PC-3 (cell line): ENCODE data around the gene C1QC. TPM values are rescaled to one million over a fixed set of nuclear protein-coding genes. Genes with fewer than 3 reads are reported as not detected.
"Not testable (repeated sequence)": the region's sequence is repeated elsewhere in the genome, so short reads cannot be mapped to it uniquely, and the experiment has no call there.

Source experiments
- ATAC-seq: fragments of 200-7000 bp; cut with Tn5 transposase; 2 replicates; pipeline ENCODE4 v1.9.1; 2020; ENCODE audit warnings: mild to moderate bottlenecking, moderate library complexity
- BruUV-seq: library from RNA; stranded (reverse); fragments of 400-500 nt; replicated peaks from 2 replicates; lab custom pipeline; 2021; lab: Mats Ljungman, UMichigan
- CTCF ChIA-PET: fragments of 300-600 bp; sonication (Branson Sonifier 250); formaldehyde crosslinking; loops from one replicate; lab custom pipeline; 2022; ENCODE audit warnings: antibody characterized with exemption; lab: Charles Lee
- POLR2A ChIA-PET: fragments of 300-600 bp; sonication (Branson Sonifier 250); formaldehyde crosslinking; loops from one replicate; lab custom pipeline; 2022; ENCODE audit warnings: antibody characterized with exemption; ENCODE audit not compliant: unreplicated experiment; lab: Charles Lee
- DNase-seq: peaks from one replicate; pipeline ENCODE4 v3.0.0-alpha.2; 2015
- H2AFZ ChIP-seq: fragments of 300-600 bp; sonication (generic); 2 replicates; pipeline ENCODE4 v1.6.0; 2016; ENCODE audit warnings: antibody characterized with exemption, low read length
- H3F3A ChIP-seq: fragments of 300-600 bp; sonication (generic); one replicate; pipeline ENCODE4 v1.6.0; 2017; ENCODE audit warnings: antibody characterized with exemption, low read length, control low read depth, mild to moderate bottlenecking; ENCODE audit not compliant: unreplicated experiment
- H3K27ac ChIP-seq: fragments of 300-600 bp; sonication (generic); 2 replicates; pipeline ENCODE4 v1.5.1; 2016; ENCODE audit warnings: mild to moderate bottlenecking, low read length
- H3K27me3 ChIP-seq: fragments of 300-600 bp; sonication (generic); 2 replicates; pipeline ENCODE4 v1.6.1; 2016; ENCODE audit warnings: low read length, mixed read lengths
- H3K36me3 ChIP-seq: fragments of 300-600 bp; sonication (generic); 2 replicates; pipeline ENCODE4 v1.6.1; 2016; ENCODE audit warnings: low read depth, mixed run types, low read length, mixed read lengths
- H3K4me1 ChIP-seq: fragments of 300-600 bp; sonication (generic); 2 replicates; pipeline ENCODE4 v1.5.1; 2016; ENCODE audit warnings: low read length; ENCODE audit not compliant: insufficient read depth
- H3K4me2 ChIP-seq: fragments of 300-600 bp; sonication (generic); 2 replicates; pipeline ENCODE4 v1.6.0; 2016; ENCODE audit warnings: low read length
- H3K4me3 ChIP-seq: fragments of 300-600 bp; sonication (generic); 2 replicates; pipeline ENCODE4 v1.5.1; 2016; ENCODE audit warnings: mild to moderate bottlenecking, low read length, mixed read lengths
- H3K79me2 ChIP-seq: fragments of 300-600 bp; sonication (generic); 2 replicates; pipeline ENCODE4 v1.6.1; 2017; ENCODE audit warnings: low read length, mixed read lengths
- H3K9ac ChIP-seq: fragments of 300-600 bp; sonication (generic); 2 replicates; pipeline ENCODE4 v1.6.0; 2016; ENCODE audit warnings: mild to moderate bottlenecking, low read length
- H3K9me2 ChIP-seq: fragments of 300-600 bp; sonication (generic); replicated peaks from 2 replicates; pipeline ENCODE4 v1.6.1; 2016; ENCODE audit warnings: mixed run types, low read length, mixed read lengths
- H3K9me3 ChIP-seq: fragments of 300-600 bp; sonication (generic); 2 replicates; pipeline ENCODE4 v1.6.1; 2016; ENCODE audit warnings: low read length, mixed read lengths
- H4K20me1 ChIP-seq: fragments of 300-600 bp; sonication (generic); 2 replicates; pipeline ENCODE4 v1.6.1; 2016; ENCODE audit warnings: low read length, mixed read lengths
- CTCF ChIP-seq: fragments of 300-600 bp; sonication (generic); conservative IDR thresholded peaks from 2 replicates; pipeline ENCODE4 v1.5.1; 2017; ENCODE audit warnings: antibody characterized with exemption, low read depth, mild to moderate bottlenecking, low read length
- EZH2 ChIP-seq: fragments of 300-600 bp; sonication (generic); IDR thresholded peaks from one replicate; pipeline ENCODE4 v1.6.1; 2017; ENCODE audit warnings: antibody characterized with exemption, mild to moderate bottlenecking, low read length; ENCODE audit not compliant: unreplicated experiment
- EZH2phosphoT487 ChIP-seq: fragments of 300-600 bp; sonication (generic); IDR thresholded peaks from 2 replicates; pipeline ENCODE4 v1.6.1; 2018; ENCODE audit warnings: mild to moderate bottlenecking, antibody characterized with exemption, low read length, borderline replicate concordance
- intact Hi-C: fragments of 100-400 bp; cut with micrococcal nuclease; formaldehyde crosslinking; loops from 2 replicates; pipeline ENCODE4 v1.9.0; 2023
- total RNA-seq: library from RNA; depleted of rRNA; stranded (reverse); fragments of >200 nt; gene quantifications from 2 replicates; pipeline ENCODE4 v1.2.3, GENCODE V29; 2014

The C1QC gene
- total RNA-seq, 1 experiment from 2014 or later, result not detected

DNA sequence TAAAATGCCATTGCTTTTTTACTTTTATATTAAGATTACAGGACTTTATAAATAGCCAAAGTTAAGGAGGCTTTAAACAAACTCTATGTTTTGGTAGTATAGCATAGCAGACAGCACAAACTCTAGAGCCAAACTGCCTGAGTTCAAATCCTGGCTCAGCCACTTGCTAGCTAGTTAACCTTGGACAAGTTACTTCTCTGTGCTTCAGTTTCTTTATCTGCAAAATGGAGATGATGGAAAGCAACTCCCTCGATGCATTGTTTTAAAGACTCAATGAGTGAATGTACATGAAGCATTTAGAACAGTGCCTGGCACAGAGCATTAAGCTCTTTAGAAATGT, 30.9 kb downstream of the C1QC start:
- TF ChIP-seq EZH2, result no peak
- no peak for TF ChIP-seq EZH2phosphoT487
- Histone ChIP-seq H3K36me3 (no peaks in the 10 kb centered on the region), H3K27me3 (no peaks in the 10 kb centered on the region), H3K4me3 (no peak overlapping the region), H4K20me1 (no peaks in the 10 kb centered on the region), H3K9ac (no peak overlapping the region), H3K4me1 (no peaks in the 10 kb centered on the region), H3K9me2 (no peaks in the 10 kb centered on the region), H3K9me3 (no peaks in the 10 kb centered on the region), H3K27ac (no peak overlapping the region), H3K4me2 (no peak overlapping the region), H3K79me2 (no peaks in the 10 kb centered on the region), H2AFZ (no peak overlapping the region), H3F3A (no peaks in the 10 kb centered on the region)
- no peak for DNase-seq
- CTCF ChIA-PET, result interaction anchor here (0.5 to 0.7 kb wide), 3 partner anchors 30 to 255 kb away, joined by 3 to 4 read pairs (median 3); no protein-coding TSS in a partner anchor
- intact Hi-C loops, result loop anchor here (1.0 kb wide), 2 partner anchors 30 to 256 kb away; no protein-coding TSS in a partner anchor
- no TSS peak for BruUV-seq
- POLR2A ChIA-PET, result no interaction called here
- no peak for ATAC-seq

DNA sequence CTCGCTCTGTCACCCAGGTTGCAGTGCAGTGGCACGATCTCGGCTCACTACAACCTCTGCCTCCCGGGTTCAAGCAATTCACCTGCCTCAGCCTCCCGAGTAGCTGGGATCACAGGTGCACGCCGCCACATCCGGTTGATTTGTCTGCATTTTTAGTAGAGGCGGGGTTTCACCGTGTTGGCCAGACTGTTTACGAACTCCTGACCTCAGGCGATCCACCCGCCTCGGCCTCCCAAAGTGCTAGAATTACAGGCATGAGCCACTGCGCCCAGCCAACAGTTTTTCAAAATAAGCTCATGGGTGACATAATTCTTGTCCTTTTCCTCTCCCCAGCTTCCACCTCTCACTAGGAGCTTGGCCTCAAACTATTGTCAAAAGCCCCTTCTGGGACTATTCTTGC, 32.7 kb downstream of the C1QC start:
- H3K79me2 ChIP-seq, H3K4me1 ChIP-seq, H3K9ac ChIP-seq, H3K4me3 ChIP-seq, H3F3A ChIP-seq, H3K27ac ChIP-seq, ATAC-seq, H3K4me2 ChIP-seq, H2AFZ ChIP-seq, H3K36me3 ChIP-seq, CTCF ChIA-PET, H3K9me2 ChIP-seq, intact Hi-C loops, POLR2A ChIA-PET, BruUV-seq, DNase-seq, H4K20me1 ChIP-seq, H3K9me3 ChIP-seq, H3K27me3 ChIP-seq: not testable (repeated sequence)

DNA sequence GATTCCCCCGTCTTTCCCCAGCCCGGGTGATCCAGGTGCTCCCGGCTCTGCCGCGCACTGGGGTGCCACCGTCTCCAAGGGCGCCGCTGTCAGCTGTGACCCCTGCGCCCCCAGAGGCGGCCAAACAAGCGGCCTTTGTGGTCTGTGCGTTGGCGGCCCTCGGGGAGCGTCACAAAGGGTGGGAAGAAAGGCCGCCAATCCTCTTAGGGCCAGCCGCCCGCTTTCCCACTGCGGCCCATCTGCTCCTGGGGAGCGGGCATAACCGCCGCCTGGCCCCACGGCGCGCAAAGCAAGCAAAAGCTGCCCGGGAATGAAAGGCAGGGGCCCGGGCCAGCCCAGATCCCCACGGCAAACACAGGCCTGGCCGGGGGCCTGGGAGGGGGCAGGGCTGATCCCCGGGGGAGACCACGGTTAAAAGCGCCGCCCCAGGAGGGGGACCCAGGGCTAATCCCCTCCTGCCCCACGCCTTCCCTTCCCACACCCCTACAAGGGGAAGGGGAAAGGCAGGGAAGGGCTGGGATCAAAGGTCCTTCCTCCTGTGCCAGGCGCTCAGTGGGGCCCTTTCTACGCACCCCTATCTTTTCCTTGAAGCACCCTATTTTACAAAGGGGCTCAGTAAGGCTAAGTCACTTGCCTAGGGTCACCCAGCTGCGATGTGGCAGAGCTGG, 33.6 kb downstream of the C1QC start:
- TF ChIP-seq EZH2phosphoT487 (no peak), CTCF (no peak)
- Histone ChIP-seq H3K9ac (no peak overlapping the region), H3K4me1 (no peaks in the 10 kb centered on the region), H3K4me2 (no peak overlapping the region), H2AFZ (no peak overlapping the region), H3K4me3 (no peak overlapping the region), H3K9me3 (no peaks in the 10 kb centered on the region), H3K27me3 (no peaks in the 10 kb centered on the region), H4K20me1 (no peaks in the 10 kb centered on the region), H3K79me2 (no peaks in the 10 kb centered on the region), H3F3A (no peaks in the 10 kb centered on the region), H3K36me3 (no peaks in the 10 kb centered on the region), H3K27ac (no peak overlapping the region), H3K9me2 (no peaks in the 10 kb centered on the region)
- BruUV-seq, result no TSS peak
- CTCF ChIA-PET, result no interaction called here
- intact Hi-C loops, result no loop called here
- DNase-seq (no peak), ATAC-seq (no peak)
- POLR2A ChIA-PET, result no interaction called here
